ENCODE data around the gene LRFN3.

The LRFN3 gene

DNA sequence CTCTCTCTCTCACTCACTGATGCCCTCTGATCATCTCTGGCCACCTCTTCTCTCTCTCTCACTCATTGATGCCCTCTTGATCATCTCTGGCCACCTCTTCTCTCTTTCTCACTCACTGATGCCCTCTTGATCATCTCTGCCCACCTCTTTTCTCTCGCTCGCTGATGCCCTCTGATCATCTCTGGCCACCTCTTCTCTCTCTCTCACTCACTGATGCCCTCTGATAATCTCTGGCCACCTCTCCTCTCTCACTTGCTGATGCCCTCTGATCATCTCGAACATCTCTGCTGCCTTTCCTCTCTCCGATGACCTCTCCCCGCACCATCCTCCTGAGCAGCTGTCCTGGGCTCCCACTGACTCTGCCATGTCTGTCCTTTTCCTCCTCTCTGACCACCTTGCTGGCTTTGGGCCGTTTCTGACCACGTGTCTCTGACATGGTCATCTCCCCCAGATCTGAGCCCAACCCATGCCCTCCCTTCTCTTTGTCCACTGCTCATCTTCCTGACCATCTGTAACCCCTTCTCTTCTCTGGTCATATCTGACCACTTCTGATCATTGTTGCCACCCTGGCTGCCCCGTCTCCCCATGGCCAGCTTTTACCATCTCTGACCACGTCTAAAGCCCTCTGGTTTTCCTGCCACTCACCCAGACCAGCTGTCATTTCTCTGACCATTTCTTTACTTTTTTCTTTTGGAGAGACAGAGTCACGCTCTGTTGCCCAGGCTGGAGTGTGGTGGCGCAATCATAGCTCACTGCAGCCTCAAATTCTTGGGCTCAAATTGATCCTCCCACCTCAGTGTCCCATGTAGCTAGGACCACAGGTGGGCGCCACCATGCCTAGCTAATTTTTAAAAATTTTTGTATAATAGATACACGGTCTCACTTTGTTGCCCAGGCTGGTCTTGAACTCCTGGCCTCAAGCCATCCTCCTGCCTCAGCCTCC is 2.4 kb downstream of the LRFN3 start:
- Histone ChIP-seq H3K4me3 (peak overlapping the region; percentile 93), H3K9me3 (ENCODE audit: low read depth, low read length) (no peaks in the 10 kb centered on the region), H3K27ac (no peak overlapping the region), H3K9ac (ENCODE audit: insufficient read length) (no peak overlapping the region), H3K36me3 (ENCODE audit: insufficient read depth, low read length) (no peaks in the 10 kb centered on the region)
- DNase-seq (ENCODE audit: low read depth, low spot score): no peak
- no peak for TF ChIP-seq POLR2AphosphoS5 (IDR thresholded peaks at IDR 0.05; ENCODE audit: borderline replicate concordance, low read depth, low read length)
- no peak for TF ChIP-seq EZH2 (IDR thresholded peaks at IDR 0.05)
- no peak for TF ChIP-seq FOXP2 (optimal IDR thresholded peaks at IDR 0.05; ENCODE audit: control extremely low read depth, extremely low read length, insufficient read depth)

DNA sequence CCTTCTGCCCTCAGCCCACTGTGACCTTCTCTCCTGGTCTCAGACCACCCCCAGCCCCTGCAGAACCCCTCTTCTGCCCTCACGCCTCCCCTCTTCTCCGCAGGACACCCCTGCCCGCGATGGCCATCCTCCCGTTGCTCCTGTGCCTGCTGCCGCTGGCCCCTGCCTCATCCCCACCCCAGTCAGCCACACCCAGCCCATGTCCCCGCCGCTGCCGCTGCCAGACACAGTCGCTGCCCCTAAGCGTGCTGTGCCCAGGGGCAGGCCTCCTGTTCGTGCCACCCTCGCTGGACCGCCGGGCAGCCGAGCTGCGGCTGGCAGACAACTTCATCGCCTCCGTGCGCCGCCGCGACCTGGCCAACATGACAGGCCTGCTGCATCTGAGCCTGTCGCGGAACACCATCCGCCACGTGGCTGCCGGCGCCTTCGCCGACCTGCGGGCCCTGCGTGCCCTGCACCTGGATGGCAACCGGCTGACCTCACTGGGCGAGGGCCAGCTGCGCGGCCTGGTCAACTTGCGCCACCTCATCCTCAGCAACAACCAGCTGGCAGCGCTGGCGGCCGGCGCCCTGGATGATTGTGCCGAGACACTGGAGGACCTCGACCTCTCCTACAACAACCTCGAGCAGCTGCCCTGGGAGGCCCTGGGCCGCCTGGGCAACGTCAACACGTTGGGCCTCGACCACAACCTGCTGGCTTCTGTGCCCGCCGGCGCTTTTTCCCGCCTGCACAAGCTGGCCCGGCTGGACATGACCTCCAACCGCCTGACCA is 3.3 kb downstream of the LRFN3 start:
- Histone ChIP-seq H3K9me3 (ENCODE audit: low read depth, low read length) (no peaks in the 10 kb centered on the region), H3K36me3 (ENCODE audit: insufficient read depth, low read length) (no peaks in the 10 kb centered on the region), H3K9ac (ENCODE audit: insufficient read length) (no peak overlapping the region), H3K27ac (no peak overlapping the region), H3K4me3 (no peak overlapping the region)
- DNase-seq (ENCODE audit: low read depth, low spot score): no peak
- TF ChIP-seq FOXP2 (optimal IDR thresholded peaks at IDR 0.05; ENCODE audit: control extremely low read depth, extremely low read length, insufficient read depth): no peak
- TF ChIP-seq EZH2 (IDR thresholded peaks at IDR 0.05): no peak
- TF ChIP-seq POLR2AphosphoS5 (IDR thresholded peaks at IDR 0.05; ENCODE audit: borderline replicate concordance, low read depth, low read length): no peak

DNA sequence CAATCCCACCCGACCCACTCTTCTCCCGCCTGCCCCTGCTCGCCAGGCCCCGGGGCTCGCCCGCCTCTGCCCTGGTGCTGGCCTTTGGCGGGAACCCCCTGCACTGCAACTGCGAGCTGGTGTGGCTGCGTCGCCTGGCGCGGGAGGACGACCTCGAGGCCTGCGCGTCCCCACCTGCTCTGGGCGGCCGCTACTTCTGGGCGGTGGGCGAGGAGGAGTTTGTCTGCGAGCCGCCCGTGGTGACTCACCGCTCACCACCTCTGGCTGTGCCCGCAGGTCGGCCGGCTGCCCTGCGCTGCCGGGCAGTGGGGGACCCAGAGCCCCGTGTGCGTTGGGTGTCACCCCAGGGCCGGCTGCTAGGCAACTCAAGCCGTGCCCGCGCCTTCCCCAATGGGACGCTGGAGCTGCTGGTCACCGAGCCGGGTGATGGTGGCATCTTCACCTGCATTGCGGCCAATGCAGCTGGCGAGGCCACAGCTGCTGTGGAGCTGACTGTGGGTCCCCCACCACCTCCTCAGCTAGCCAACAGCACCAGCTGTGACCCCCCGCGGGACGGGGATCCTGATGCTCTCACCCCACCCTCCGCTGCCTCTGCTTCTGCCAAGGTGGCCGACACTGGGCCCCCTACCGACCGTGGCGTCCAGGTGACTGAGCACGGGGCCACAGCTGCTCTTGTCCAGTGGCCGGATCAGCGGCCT is 4.1 kb downstream of the LRFN3 start:
- no peak overlapping the region for H3K27ac ChIP-seq
- TF ChIP-seq FOXP2 (optimal IDR thresholded peaks at IDR 0.05; ENCODE audit: control extremely low read depth, extremely low read length, insufficient read depth) (no peak), EZH2 (IDR thresholded peaks at IDR 0.05) (no peak), POLR2AphosphoS5 (IDR thresholded peaks at IDR 0.05; ENCODE audit: borderline replicate concordance, low read depth, low read length) (no peak)
- no peak for DNase-seq (ENCODE audit: low read depth, low spot score)
- no peaks in the 10 kb centered on the region for H3K36me3 ChIP-seq (ENCODE audit: insufficient read depth, low read length)
- no peak overlapping the region for H3K9ac ChIP-seq (ENCODE audit: insufficient read length)
- H3K9me3 ChIP-seq (ENCODE audit: low read depth, low read length): no peaks in the 10 kb centered on the region
- no peak overlapping the region for H3K4me3 ChIP-seq

DNA sequence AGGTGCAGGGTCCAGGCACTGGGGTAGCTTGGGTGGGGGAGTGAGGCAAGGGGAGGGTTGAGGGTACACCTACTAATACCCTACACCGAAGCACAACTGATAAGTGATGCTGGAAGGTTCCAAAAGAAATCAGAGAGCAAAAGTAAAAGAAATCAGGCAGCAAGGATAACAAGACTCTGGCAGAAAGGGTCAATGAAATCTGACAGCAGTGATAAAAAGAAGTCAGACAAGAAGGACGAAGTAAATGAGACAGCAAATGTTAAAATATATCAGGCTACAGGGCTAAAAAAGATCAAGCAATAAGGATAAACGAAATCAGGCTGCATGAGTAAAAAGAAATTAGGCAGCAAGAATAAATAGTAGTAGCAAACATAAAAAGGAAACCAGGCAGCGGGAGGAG is 4.7 kb downstream of the LRFN3 start:
- no peak for TF ChIP-seq POLR2AphosphoS5 (IDR thresholded peaks at IDR 0.05; ENCODE audit: borderline replicate concordance, low read depth, low read length)
- no peak for TF ChIP-seq EZH2 (IDR thresholded peaks at IDR 0.05)
- no peak for TF ChIP-seq FOXP2 (optimal IDR thresholded peaks at IDR 0.05; ENCODE audit: control extremely low read depth, extremely low read length, insufficient read depth)
- Histone ChIP-seq H3K36me3 (ENCODE audit: insufficient read depth, low read length) (no peaks in the 10 kb centered on the region), H3K4me3 (no peak overlapping the region), H3K9ac (ENCODE audit: insufficient read length) (no peak overlapping the region), H3K9me3 (ENCODE audit: low read depth, low read length) (no peaks in the 10 kb centered on the region), H3K27ac (no peak overlapping the region)
- DNase-seq (ENCODE audit: low read depth, low spot score): no peak

DNA sequence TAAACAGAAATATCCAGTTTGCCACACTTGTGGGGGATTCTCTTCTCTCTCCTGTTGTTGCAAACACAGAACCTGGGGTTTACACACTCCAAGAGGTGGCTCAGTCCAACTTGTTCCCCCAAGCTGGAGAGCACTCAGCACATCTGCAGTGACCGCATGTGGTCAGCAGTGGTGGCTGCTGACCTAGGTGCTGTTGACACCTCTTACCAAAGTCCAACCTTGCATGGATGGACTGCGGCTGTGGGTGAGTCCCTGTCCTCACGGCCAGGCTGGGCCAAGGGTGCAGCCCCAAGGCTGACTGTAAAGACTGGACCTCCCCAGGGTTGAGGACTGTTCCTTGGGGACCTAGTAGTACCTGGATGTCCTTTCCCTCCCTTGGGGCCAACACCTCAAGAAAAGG is 6.1 kb downstream of the LRFN3 start:
- no peak for DNase-seq (ENCODE audit: low read depth, low spot score)
- TF ChIP-seq FOXP2 (optimal IDR thresholded peaks at IDR 0.05; ENCODE audit: control extremely low read depth, extremely low read length, insufficient read depth): no peak
- TF ChIP-seq EZH2 (IDR thresholded peaks at IDR 0.05): no peak
- Histone ChIP-seq H3K9ac (ENCODE audit: insufficient read length) (no peak overlapping the region), H3K27ac (no peak overlapping the region), H3K36me3 (ENCODE audit: insufficient read depth, low read length) (no peaks in the 10 kb centered on the region), H3K9me3 (ENCODE audit: low read depth, low read length) (no peaks in the 10 kb centered on the region), H3K4me3 (no peak overlapping the region)

DNA sequence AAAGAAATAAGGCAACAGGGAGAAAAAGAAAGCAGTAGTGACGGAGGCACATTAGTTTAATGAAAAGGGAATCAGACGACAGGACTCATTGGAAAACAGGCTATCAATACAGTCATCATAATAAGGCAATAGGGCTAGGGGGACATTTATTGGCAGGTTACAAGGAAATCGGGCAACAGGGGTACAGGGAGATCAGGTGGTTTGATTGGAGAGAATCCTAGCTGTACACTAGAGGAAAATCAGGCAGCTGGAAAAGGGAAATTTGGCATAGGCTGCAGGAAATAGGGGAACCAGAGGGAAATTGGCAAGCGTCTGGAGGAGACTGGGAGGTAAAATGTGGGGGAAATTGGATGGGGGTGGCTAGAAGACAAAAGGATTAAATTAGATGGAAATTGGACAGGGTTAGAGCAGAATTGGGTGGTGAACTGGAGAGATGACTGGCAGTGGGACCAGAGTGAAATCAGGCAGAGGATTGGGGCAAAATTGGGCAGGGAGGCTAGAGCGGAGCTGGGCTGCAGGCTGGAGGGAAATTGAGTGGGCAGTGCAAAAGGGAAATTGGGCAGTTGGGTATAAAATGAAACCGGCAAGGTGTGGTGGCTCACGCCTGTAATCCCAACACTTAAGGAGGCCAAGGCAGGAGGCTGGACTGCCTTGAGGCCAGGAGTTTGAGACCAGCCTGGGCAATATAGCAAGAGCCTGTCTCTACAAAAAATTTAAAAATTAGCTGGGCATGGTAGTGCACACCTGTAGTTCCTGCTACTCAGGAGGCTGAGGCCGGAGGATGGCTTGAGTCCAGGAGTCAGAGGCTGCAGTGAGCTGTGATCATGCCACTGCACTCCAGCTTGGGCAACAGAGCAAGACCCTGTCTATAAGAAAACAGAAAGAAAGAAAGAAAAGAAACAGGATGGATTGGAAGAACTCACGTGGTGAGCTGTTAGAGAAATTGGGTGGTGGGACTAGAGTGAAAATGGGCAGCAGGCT is 7.4 kb downstream of the LRFN3 start:
- no peak for DNase-seq (ENCODE audit: low read depth, low spot score)
- Histone ChIP-seq H3K36me3 (ENCODE audit: insufficient read depth, low read length) (no peaks in the 10 kb centered on the region), H3K4me3 (no peak overlapping the region), H3K9ac (ENCODE audit: insufficient read length) (no peak overlapping the region), H3K27ac (no peak overlapping the region), H3K9me3 (ENCODE audit: low read depth, low read length) (no peaks in the 10 kb centered on the region)
- TF ChIP-seq POLR2AphosphoS5 (IDR thresholded peaks at IDR 0.05; ENCODE audit: borderline replicate concordance, low read depth, low read length) (no peak), EZH2 (IDR thresholded peaks at IDR 0.05) (no peak)

DNA sequence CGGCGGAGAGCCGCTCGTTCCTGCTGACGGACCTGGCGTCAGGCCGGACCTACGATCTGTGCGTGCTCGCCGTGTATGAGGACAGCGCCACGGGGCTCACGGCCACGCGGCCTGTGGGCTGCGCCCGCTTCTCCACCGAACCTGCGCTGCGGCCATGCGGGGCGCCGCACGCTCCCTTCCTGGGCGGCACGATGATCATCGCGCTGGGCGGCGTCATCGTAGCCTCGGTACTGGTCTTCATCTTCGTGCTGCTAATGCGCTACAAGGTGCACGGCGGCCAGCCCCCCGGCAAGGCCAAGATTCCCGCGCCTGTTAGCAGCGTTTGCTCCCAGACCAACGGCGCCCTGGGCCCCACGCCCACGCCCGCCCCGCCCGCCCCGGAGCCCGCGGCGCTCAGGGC is 8.4 kb downstream of the LRFN3 start:
- Histone ChIP-seq H3K27ac (no peak overlapping the region), H3K36me3 (ENCODE audit: insufficient read depth, low read length) (no peaks in the 10 kb centered on the region), H3K9me3 (ENCODE audit: low read depth, low read length) (no peaks in the 10 kb centered on the region), H3K4me3 (no peak overlapping the region), H3K9ac (ENCODE audit: insufficient read length) (no peak overlapping the region)
- no peak for DNase-seq (ENCODE audit: low read depth, low spot score)
- TF ChIP-seq POLR2AphosphoS5 (IDR thresholded peaks at IDR 0.05; ENCODE audit: borderline replicate concordance, low read depth, low read length): no peak
- no peak for TF ChIP-seq FOXP2 (optimal IDR thresholded peaks at IDR 0.05; ENCODE audit: control extremely low read depth, extremely low read length, insufficient read depth)
- no peak for TF ChIP-seq EZH2 (IDR thresholded peaks at IDR 0.05)

Measured in SK-N-MC (cell line).